Endothelial cell of umbilical vein (primary cell): ENCODE results near the gene PEX5L. TPM values are rescaled to one million over a fixed set of nuclear protein-coding genes. Genes with fewer than 3 reads are reported as not detected.

Experiments
- BruUV-seq: library from RNA; stranded (reverse); fragments of 400-500 nt; replicated peaks from 2 replicates; lab custom pipeline; 2021; lab: Mats Ljungman, UMichigan
- CTCF ChIA-PET: fragments of 300-600, 350-600 bp; sonication (Branson Sonifier 250); formaldehyde crosslinking; loops from one replicate; lab custom pipeline; 2021; ENCODE audit warnings: antibody characterized with exemption, inconsistent platforms; lab: Charles Lee
- POLR2A ChIA-PET: fragments of 300-600, 350-600 bp; sonication (Branson Sonifier 250); formaldehyde crosslinking; loops from one replicate; lab custom pipeline; 2021; ENCODE audit warnings: antibody characterized with exemption, inconsistent platforms; lab: Charles Lee
- DNase-seq: peaks from one replicate; pipeline ENCODE4 v3.0.0-alpha.2; 2011; ENCODE audit warnings: low read depth, low spot score
- FAIRE-seq: peaks from 2 replicates; lab custom pipeline; 2011; peaks lifted over from hg19 to GRCh38; lab: Jason Lieb, UNC
- H2AFZ ChIP-seq: 2 replicates; pipeline ENCODE4 v1.6.0; 2012; ENCODE audit warnings: low read depth, low read length, control low read depth, inconsistent platforms
- H3K27ac ChIP-seq: 2 replicates; pipeline ENCODE4 v1.5.1; 2011; ENCODE audit warnings: low read depth, mild to moderate bottlenecking, control low read depth, low read length, moderate library complexity; ENCODE audit not compliant: insufficient read depth
- H3K27me3 ChIP-seq, 2 experiments: 2 replicates each; pipeline versions ENCODE4 v1.6.0 to v1.6.1; 2011; ENCODE audit warnings: low read length in 2 of 2, mixed read lengths in 1 of 2; ENCODE audit not compliant: control insufficient read depth in 2 of 2, insufficient read depth in 2 of 2
- H3K36me3 ChIP-seq, 2 experiments: 2 replicates in 1 of 2; 3 replicates in 1 of 2; pipeline ENCODE4 v1.5.1; 2011; ENCODE audit warnings: low read length in 2 of 2, mild to moderate bottlenecking in 1 of 2, moderate library complexity in 1 of 2; ENCODE audit not compliant: control insufficient read depth in 2 of 2, insufficient read depth in 2 of 2; ENCODE audit errors: extremely low read depth in 1 of 2
- H3K4me1 ChIP-seq: 3 replicates; pipeline ENCODE4 v1.5.1; 2011; ENCODE audit warnings: mild to moderate bottlenecking, low read length; ENCODE audit not compliant: control insufficient read depth, insufficient read depth; ENCODE audit errors: extremely low read depth
- H3K4me2 ChIP-seq: 2 replicates; pipeline ENCODE4 v1.6.1; 2011; ENCODE audit warnings: low read length, control low read depth, mixed read lengths; ENCODE audit not compliant: insufficient read depth
- H3K4me3 ChIP-seq, 3 experiments: fragments of 200-600 bp in 1 of 3; sonication (generic), shearing (Covaris generic) in 1 of 3; replicated peaks in 1 of 3; 2 replicates each; pipeline ENCODE4 v1.5.1; 2011 to 2016; ENCODE audit warnings: control low read depth in 3 of 3, low read length in 3 of 3, mild to moderate bottlenecking in 2 of 3, inconsistent platforms in 1 of 3, low read depth in 1 of 3, moderate library complexity in 1 of 3; ENCODE audit not compliant: insufficient read depth in 1 of 3
- H3K79me2 ChIP-seq: 2 replicates; pipeline ENCODE4 v1.6.0; 2012; ENCODE audit warnings: low read length, inconsistent platforms; ENCODE audit not compliant: control insufficient read depth, insufficient read depth
- H3K9ac ChIP-seq: replicated peaks from 2 replicates; pipeline ENCODE3; 2011; ENCODE audit warnings: low read length, control low read depth; ENCODE audit not compliant: insufficient read depth; ENCODE audit errors: extremely low read depth
- H3K9me1 ChIP-seq: replicated peaks from 3 replicates; pipeline ENCODE4 v1.6.0; 2011; ENCODE audit warnings: mild to moderate bottlenecking, low read length; ENCODE audit not compliant: control insufficient read depth, insufficient read depth; ENCODE audit errors: extremely low read depth
- H3K9me3 ChIP-seq: replicated peaks from 2 replicates; pipeline ENCODE4 v1.5.1; 2012; ENCODE audit warnings: low read length, inconsistent platforms; ENCODE audit not compliant: control insufficient read depth, insufficient read depth
- H4K20me1 ChIP-seq: replicated peaks from 2 replicates; pipeline ENCODE3; 2011; ENCODE audit warnings: mild to moderate bottlenecking, low read length; ENCODE audit not compliant: control insufficient read depth, insufficient read depth; ENCODE audit errors: extremely low read depth
- CTCF ChIP-seq, 2 donors: IDR thresholded peaks; 1 replicate in 1 of 2; 2 replicates in 1 of 2; pipeline ENCODE4 v1.5.1; 2011; ENCODE audit warnings: low read length in 2 of 2, mild to moderate bottlenecking in 2 of 2, moderate library complexity in 2 of 2, control low read depth in 1 of 2, inconsistent platforms in 1 of 2, low read depth in 1 of 2; ENCODE audit not compliant: insufficient read depth in 1 of 2; ENCODE audit errors: extremely low read depth in 1 of 2
- EZH2 ChIP-seq: IDR thresholded peaks from 2 replicates; pipeline ENCODE4 v1.6.1; 2012; ENCODE audit warnings: borderline replicate concordance, low read depth, mild to moderate bottlenecking, moderate library complexity, low read length, inconsistent platforms; ENCODE audit not compliant: severe bottlenecking
- FOS ChIP-seq: IDR thresholded peaks from 2 replicates; pipeline ENCODE4 v1.6.1; 2011; ENCODE audit warnings: mild to moderate bottlenecking, low read length, moderate library complexity, borderline replicate concordance; ENCODE audit not compliant: insufficient read depth
- GATA2 ChIP-seq: IDR thresholded peaks from 2 replicates; pipeline ENCODE4 v1.7.0; 2011; ENCODE audit warnings: low read depth, mild to moderate bottlenecking, moderate library complexity, mixed read lengths, low read length; ENCODE audit not compliant: insufficient read length, insufficient read depth
- JUN ChIP-seq: IDR thresholded peaks from 2 replicates; pipeline ENCODE4 v1.6.1; 2011; ENCODE audit warnings: borderline replicate concordance, low read depth; ENCODE audit not compliant: insufficient read length, insufficient read depth
- MAX ChIP-seq: IDR thresholded peaks from 2 replicates; pipeline ENCODE4 v1.6.1; 2011; ENCODE audit not compliant: insufficient read depth, insufficient read length
- MYC ChIP-seq: IDR thresholded peaks from one replicate; pipeline ENCODE4 v1.6.1; 2011; ENCODE audit warnings: mild to moderate bottlenecking, low read depth, low read length
- POLR2A ChIP-seq: IDR thresholded peaks from 2 replicates; pipeline ENCODE4 v1.6.1; 2012; ENCODE audit warnings: low read depth, mild to moderate bottlenecking, control low read depth, low read length
- POLR2AphosphoS5 ChIP-seq: IDR thresholded peaks from 2 replicates; pipeline ENCODE4 v1.6.1; 2012; ENCODE audit warnings: low read depth, mild to moderate bottlenecking, control low read depth, low read length, moderate library complexity; ENCODE audit not compliant: insufficient read depth
- dilution Hi-C: fragments of 300-500 bp; cut with MboI; formaldehyde crosslinking; loops from one replicate; pipeline ENCODE4 v1.15.0; 2019; ENCODE audit warnings: low sequenced_read_pairs; ENCODE audit not compliant: extremely low pct_ligation_motif_present
- intact Hi-C: fragments of 100-400 bp; cut with micrococcal nuclease; formaldehyde crosslinking; loops from one replicate; pipeline ENCODE4 v1.10.0; 2022
- polyA plus RNA-seq, 4 experiments: library from polyadenylated mRNA; depleted of rRNA in 3 of 4; stranded (reverse) in 3 of 4; unstranded in 1 of 4; fragments of >200 nt; gene quantifications; 2 replicates each; pipeline versions ENCODE4 v1.2.1 to v1.2.3, GENCODE V29; 2011 to 2012; ENCODE audit warnings: missing spikeins in 1 of 4
- total RNA-seq: library from RNA; stranded (reverse); gene quantifications from 2 replicates; pipeline ENCODE4 v1.2.3, GENCODE V29; 2021

PEX5L gene
- total and polyA plus RNA-seq, 2 donors (not counting 3 experiments of a cell fraction or from before 2014, with no cell fraction given), result not detected

- BruUV-seq, result no TSS peak
- no peak for FAIRE-seq
- Histone ChIP-seq H3K79me2 (no peaks in the 10 kb centered on the region), H3K4me2 (no peak overlapping the region), H3K36me3 (no peaks in the 10 kb centered on the region), H2AFZ (no peak overlapping the region), H3K4me3 (no peak overlapping the region), H3K9me3 (no peaks in the 10 kb centered on the region), H3K27ac (no peak overlapping the region), H3K4me1 (no peaks in the 10 kb centered on the region), H4K20me1 (no peaks in the 10 kb centered on the region), H3K9me1 (no peaks in the 10 kb centered on the region), H3K27me3 (no peaks in the 10 kb centered on the region), H3K9ac (no peak overlapping the region)
- dilution Hi-C loops, result no loop called here
- TF ChIP-seq JUN (no peak), POLR2A (no peak), GATA2 (no peak), POLR2AphosphoS5 (no peak), CTCF (IDR thresholded peaks at IDR 0.05; ENCODE audit: extremely low read depth in 1 of 2, insufficient read depth in 1 of 2, low read depth in 1 of 2, low read length in 2 of 2) (no peak), MYC (no peak), EZH2 (no peak), FOS (no peak), MAX (no peak)
- no peak for DNase-seq
- intact Hi-C loops, result no loop called here
- POLR2A ChIA-PET, result no interaction called here
- CTCF ChIA-PET, result no interaction called here
Measured at GRCh38 chr3:180026997-180027396, 9.7 kb downstream of the PEX5L start.
